ENCODE data around the gene GALNT17. TPM values are rescaled to one million over a fixed set of nuclear protein-coding genes. Genes with fewer than 3 reads are reported as not detected.

GALNT17 gene
- polyA plus RNA-seq, 1 experiment: not detected

DNA sequence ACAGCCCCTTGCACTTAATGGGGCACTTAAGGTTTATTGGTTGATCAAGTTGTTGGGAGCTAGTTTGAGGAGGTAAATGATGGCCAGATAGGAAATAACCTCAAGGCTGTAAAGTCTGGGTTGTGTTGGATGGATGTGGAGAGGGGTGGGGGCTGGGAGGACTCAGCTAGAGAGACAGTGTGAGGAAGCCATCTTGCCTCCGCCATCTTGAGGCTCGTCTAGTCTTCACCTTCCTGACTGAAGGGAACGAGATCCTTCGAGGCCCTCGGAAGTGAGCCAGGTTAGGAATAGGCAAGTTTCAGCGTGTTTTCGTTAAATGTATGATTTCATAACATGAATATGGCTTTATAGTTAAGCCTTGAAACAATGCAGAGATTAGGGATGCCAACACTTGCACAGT, 5.5 kb downstream of the GALNT17 start:
- Histone ChIP-seq H3K4me3 (ENCODE audit: low read depth, low read length) (no peak overlapping the region), H3K27me3 (ENCODE audit: control insufficient read depth, insufficient read depth, low read length) (no peaks in the 10 kb centered on the region), H3K27ac (ENCODE audit: low read depth, low read length) (no peak overlapping the region), H3K9me3 (ENCODE audit: control insufficient read depth, insufficient read depth, low read length) (peaks cover 63% of the 10 kb centered on the region)
- ChIA-PET CTCF (no interaction called here), POLR2A (no interaction called here)
- TF ChIP-seq, protein P1, sequence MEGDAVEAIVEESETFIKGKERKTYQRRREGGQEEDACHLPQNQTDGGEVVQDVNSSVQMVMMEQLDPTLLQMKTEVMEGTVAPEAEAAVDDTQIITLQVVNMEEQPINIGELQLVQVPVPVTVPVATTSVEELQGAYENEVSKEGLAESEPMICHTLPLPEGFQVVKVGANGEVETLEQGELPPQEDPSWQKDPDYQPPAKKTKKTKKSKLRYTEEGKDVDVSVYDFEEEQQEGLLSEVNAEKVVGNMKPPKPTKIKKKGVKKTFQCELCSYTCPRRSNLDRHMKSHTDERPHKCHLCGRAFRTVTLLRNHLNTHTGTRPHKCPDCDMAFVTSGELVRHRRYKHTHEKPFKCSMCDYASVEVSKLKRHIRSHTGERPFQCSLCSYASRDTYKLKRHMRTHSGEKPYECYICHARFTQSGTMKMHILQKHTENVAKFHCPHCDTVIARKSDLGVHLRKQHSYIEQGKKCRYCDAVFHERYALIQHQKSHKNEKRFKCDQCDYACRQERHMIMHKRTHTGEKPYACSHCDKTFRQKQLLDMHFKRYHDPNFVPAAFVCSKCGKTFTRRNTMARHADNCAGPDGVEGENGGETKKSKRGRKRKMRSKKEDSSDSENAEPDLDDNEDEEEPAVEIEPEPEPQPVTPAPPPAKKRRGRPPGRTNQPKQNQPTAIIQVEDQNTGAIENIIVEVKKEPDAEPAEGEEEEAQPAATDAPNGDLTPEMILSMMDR (IDR thresholded peaks at IDR 0.05; ENCODE audit: low read depth, low read length): no peak
- no peak for DNase-seq (ENCODE audit: low read depth, low spot score)

DNA sequence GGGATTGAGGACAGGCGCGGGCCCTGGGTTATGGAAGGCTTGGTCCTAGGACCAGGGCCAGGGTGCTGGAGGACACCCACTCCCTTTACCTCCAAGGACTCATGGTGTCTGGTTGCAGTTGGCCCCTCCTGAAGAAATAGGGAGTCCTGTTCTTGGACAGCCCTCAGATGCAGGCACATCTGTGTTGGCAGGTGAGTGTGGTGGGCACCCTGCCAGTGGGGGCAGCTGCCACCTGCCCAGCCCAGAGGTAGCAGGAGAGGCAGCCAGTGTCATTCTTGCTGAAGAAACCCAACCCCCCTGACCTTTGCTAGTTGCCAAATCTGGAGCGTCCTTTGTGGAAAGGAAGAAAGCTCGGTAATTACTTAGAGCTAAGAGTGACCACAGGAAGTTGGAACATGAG, 8.3 kb downstream of the GALNT17 start:
- no peak for DNase-seq (ENCODE audit: low read depth, low spot score)
- ChIA-PET CTCF (no interaction called here), POLR2A (no interaction called here)
- TF ChIP-seq, protein P1 (IDR thresholded peaks at IDR 0.05; ENCODE audit: low read depth, low read length): no peak
- Histone ChIP-seq H3K27ac (ENCODE audit: low read depth, low read length) (no peak overlapping the region), H3K4me3 (ENCODE audit: low read depth, low read length) (no peak overlapping the region), H3K9me3 (ENCODE audit: control insufficient read depth, insufficient read depth, low read length) (peaks cover 65% of the 10 kb centered on the region), H3K27me3 (ENCODE audit: control insufficient read depth, insufficient read depth, low read length) (no peaks in the 10 kb centered on the region)

DNA sequence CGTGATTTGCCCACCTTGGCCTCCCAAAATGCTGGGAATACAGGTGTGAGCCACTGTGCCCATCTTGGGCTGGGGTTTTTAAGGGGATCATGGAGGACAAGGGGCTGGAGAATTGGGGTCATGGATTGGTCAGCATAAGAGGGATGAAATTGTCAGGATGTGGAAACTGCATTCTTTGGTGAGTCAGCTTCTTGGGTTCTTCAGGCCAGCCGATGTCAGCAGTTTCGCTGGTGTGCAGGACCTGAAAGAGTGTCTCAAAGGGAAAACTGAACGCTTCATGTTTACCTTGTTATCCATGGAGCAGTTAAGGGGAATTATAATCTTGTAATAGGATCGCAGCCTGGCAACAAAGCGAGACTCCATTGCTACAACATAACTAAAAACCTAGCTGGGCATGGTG, 13.0 kb downstream of the GALNT17 start:
- POLR2A ChIA-PET: no interaction called here
- Histone ChIP-seq H3K4me3 (ENCODE audit: low read depth, low read length) (no peak overlapping the region), H3K27ac (ENCODE audit: low read depth, low read length) (no peak overlapping the region), H3K27me3 (ENCODE audit: control insufficient read depth, insufficient read depth, low read length) (no peaks in the 10 kb centered on the region), H3K9me3 (ENCODE audit: control insufficient read depth, insufficient read depth, low read length) (peaks cover 51% of the 10 kb centered on the region)
- CTCF ChIA-PET: no interaction called here
- no peak for DNase-seq (ENCODE audit: low read depth, low spot score)
- TF ChIP-seq, protein P1 (IDR thresholded peaks at IDR 0.05; ENCODE audit: low read depth, low read length): no peak

DNA sequence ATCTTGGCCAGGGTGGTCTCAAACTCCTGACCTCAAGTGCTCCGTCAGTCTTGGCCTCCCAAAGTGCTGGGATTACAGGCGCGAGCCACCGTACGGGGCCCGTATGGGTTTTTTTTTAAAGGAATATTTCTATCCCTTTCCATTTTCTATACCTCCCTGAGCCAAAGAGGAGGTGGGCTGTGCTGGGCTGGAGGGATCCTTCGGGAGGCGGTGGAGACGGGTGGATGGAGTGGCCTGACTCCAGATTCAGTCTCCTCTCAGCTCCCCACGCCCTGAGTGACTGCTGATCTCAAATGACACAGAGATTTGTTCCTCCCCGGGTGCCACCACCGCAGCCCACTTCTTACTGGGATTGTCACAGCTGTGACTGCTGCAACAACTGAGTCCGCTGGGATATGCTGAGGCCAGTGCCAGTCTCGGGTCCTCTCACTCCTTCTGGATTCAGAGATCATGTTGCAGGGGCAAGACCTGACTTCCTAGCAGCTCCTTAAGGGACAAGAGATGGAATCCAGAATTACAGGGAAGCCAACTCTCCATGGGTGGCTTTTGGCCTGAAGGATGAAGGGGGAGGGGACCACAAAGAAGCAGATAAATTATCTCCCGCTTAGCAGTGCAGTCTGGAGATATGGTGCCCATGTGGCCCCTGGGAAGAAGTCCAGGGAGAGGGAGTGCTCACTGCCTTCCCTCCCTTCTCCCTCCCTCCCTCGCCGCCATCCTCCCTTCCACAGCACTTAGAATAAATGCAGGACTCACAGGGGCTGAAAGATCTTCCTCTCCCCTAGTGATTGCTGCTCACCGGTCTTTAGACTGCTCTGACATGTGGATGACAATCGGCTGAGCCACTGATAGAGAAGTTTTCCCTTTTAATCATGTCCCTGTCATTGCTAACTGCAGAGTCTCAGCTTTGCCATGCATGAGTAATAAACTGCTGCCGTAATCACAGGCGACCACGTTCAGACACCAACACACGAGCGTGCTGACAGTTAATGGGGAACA, 14.3 kb downstream of the GALNT17 start:
- H3K9me3 ChIP-seq (ENCODE audit: control insufficient read depth, insufficient read depth, low read length): peaks cover 48% of the 10 kb centered on the region
- H3K27ac ChIP-seq (ENCODE audit: low read depth, low read length): no peak overlapping the region
- TF ChIP-seq, protein P1 (IDR thresholded peaks at IDR 0.05; ENCODE audit: low read depth, low read length): no peak
- no peaks in the 10 kb centered on the region for H3K27me3 ChIP-seq (ENCODE audit: control insufficient read depth, insufficient read depth, low read length)
- POLR2A ChIA-PET: no interaction called here
- no peak overlapping the region for H3K4me3 ChIP-seq (ENCODE audit: low read depth, low read length)
- CTCF ChIA-PET: no interaction called here
- no peak for DNase-seq (ENCODE audit: low read depth, low spot score)

DNA sequence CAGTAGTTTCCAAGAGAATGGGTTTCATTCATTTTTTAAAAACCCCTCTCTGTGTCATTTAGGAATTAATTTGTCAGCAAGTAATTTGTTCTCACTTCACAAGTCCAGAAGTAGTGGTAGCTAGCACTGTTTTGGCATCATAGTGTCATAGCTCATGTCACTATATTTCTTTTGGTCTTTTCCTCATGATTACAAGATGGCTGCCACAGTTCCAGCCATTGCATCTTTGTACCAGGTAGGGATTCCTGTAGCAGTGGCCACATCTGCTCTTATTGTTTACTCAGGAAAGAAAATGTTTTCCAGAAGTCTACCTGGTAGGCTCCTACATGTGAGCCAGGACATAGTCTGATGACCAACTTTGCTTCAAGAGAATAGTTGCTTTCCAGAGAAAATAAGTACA, 16.2 kb downstream of the GALNT17 start:
- TF ChIP-seq, protein P1 (IDR thresholded peaks at IDR 0.05; ENCODE audit: low read depth, low read length): no peak
- POLR2A ChIA-PET: no interaction called here
- CTCF ChIA-PET: no interaction called here

More for the DNA sequence above, 16.2 kb downstream of the GALNT17 start:
- Histone ChIP-seq H3K9me3 (ENCODE audit: control insufficient read depth, insufficient read depth, low read length) (peaks cover 41% of the 10 kb centered on the region), H3K4me3 (ENCODE audit: low read depth, low read length) (no peak overlapping the region), H3K27ac (ENCODE audit: low read depth, low read length) (no peak overlapping the region), H3K27me3 (ENCODE audit: control insufficient read depth, insufficient read depth, low read length) (no peaks in the 10 kb centered on the region)
- no peak for DNase-seq (ENCODE audit: low read depth, low spot score)

Measured in AG04450 (cell line).